ENCODE measurements around the gene HMX2. TPM values are rescaled to one million over a fixed set of nuclear protein-coding genes. Genes with fewer than 3 reads are reported as not detected.
A peak's percentile ranks its signal among the peaks of the same experiment; 100 is the strongest.

HMX2 gene
- total and polyA plus RNA-seq, 2 of the 13 experiments (the other 11 are each of a cell fraction or from before 2014, with no cell fraction given) = not detected

- Histone ChIP-seq H3K4me2 (ENCODE audit: low read depth, low read length) (no peak overlapping the region), H3K79me2 (ENCODE audit: insufficient read depth, low read length) (no peaks in the 10 kb centered on the region), H4K20me1 (ENCODE audit: insufficient read depth, low read length) (no peaks in the 10 kb centered on the region), H3K27me3 (ENCODE audit: control insufficient read depth in 1 of 2, insufficient read depth in 2 of 2, low read length in 2 of 2) (no peaks in the 10 kb centered on the region), H3K9me3 (ENCODE audit: low read length) (no peaks in the 10 kb centered on the region), H3K4me1 (ENCODE audit: insufficient read depth, low read length) (peaks cover 9% of the 10 kb centered on the region), H2AFZ (ENCODE audit: low read length) (no peak overlapping the region), H3K36me3 (replicated peaks in 1 of 2; ENCODE audit: control insufficient read depth in 1 of 2, insufficient read depth in 2 of 2, low read length in 2 of 2) (peaks cover 1 to 9% of the 10 kb centered on the region in 2 experiments; a peak in 3 of 5 replicates), H3K9ac (ENCODE audit: insufficient read depth, low read depth, low read length) (no peak overlapping the region), H3K27ac (ENCODE audit: extremely low read length, insufficient read depth, low read length) (no peak overlapping the region), H3K4me3 (replicated peaks in 1 of 3; ENCODE audit: insufficient read depth in 1 of 3, low read depth in 2 of 3, low read length in 3 of 3) (no peak overlapping the region)
- intact Hi-C loops (cut with micrococcal nuclease; ENCODE audit: unreplicated experiment) (no loop called here), in situ Hi-C loops (cut with HindIII; ENCODE audit: extremely low pct_ligation_motif_present, low pct_unique_long_range_greater_than_20kb) (no loop called here)
- 58% methylated on average over 4 of the region's 4 CpGs for WGBS (ENCODE audit: low lambda C conversion rate)
- TF ChIP-seq MAFG (CRISPR knock-in tag; IDR thresholded peaks at IDR 0.05) (no peak), KLF15 (CRISPR knock-in tag; IDR thresholded peaks at IDR 0.05; ENCODE audit: borderline replicate concordance) (no peak), ZMYM3 (CRISPR knock-in tag; IDR thresholded peaks at IDR 0.05) (no peak), TAF15 (IDR thresholded peaks at IDR 0.05; ENCODE audit: low read depth, low read length, poor library complexity, severe bottlenecking) (no peak), ETV6 (CRISPR knock-in tag; conservative IDR thresholded peaks at IDR 0.05) (no peak), ZNF562 (CRISPR knock-in tag; IDR thresholded peaks at IDR 0.05; ENCODE audit: borderline replicate concordance) (no peak), MZF1 (CRISPR knock-in tag; IDR thresholded peaks at IDR 0.05; ENCODE audit: borderline replicate concordance) (no peak), ZNF276 (CRISPR knock-in tag; IDR thresholded peaks at IDR 0.05; ENCODE audit: low read depth) (no peak), CEBPB (IDR thresholded peaks at IDR 0.05; ENCODE audit: borderline replicate concordance, low read depth, low read length) (peak; percentile 77; the same call in 1 of the 2 replicates), TAF1 (CRISPR knock-in tag; IDR thresholded peaks at IDR 0.05) (no peak), RFXAP (CRISPR knock-in tag; IDR thresholded peaks at IDR 0.05; ENCODE audit: borderline replicate concordance) (no peak), HDAC6 (IDR thresholded peaks at IDR 0.05; ENCODE audit: low read depth, low read length) (no peak)
- TF ChIP-seq, protein P1, sequence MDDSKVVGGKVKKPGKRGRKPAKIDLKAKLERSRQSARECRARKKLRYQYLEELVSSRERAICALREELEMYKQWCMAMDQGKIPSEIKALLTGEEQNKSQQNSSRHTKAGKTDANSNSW (CRISPR knock-in tag; IDR thresholded peaks at IDR 0.05; ENCODE audit: borderline replicate concordance) = no peak
- TF ChIP-seq, protein P2, sequence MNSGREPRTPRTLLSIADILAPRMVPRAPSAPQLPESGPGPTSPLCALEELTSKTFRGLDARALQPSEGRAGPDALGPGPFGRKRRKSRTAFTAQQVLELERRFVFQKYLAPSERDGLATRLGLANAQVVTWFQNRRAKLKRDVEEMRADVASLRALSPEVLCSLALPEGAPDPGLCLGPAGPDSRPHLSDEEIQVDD (CRISPR knock-in tag; IDR thresholded peaks at IDR 0.05; ENCODE audit: borderline replicate concordance) = no peak
- TF ChIP-seq, protein P3, sequence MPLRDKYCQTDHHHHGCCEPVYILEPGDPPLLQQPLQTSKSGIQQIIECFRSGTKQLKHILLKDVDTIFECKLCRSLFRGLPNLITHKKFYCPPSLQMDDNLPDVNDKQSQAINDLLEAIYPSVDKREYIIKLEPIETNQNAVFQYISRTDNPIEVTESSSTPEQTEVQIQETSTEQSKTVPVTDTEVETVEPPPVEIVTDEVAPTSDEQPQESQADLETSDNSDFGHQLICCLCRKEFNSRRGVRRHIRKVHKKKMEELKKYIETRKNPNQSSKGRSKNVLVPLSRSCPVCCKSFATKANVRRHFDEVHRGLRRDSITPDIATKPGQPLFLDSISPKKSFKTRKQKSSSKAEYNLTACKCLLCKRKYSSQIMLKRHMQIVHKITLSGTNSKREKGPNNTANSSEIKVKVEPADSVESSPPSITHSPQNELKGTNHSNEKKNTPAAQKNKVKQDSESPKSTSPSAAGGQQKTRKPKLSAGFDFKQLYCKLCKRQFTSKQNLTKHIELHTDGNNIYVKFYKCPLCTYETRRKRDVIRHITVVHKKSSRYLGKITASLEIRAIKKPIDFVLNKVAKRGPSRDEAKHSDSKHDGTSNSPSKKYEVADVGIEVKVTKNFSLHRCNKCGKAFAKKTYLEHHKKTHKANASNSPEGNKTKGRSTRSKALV (CRISPR knock-in tag; IDR thresholded peaks at IDR 0.05) = no peak
- TF ChIP-seq, protein P4, sequence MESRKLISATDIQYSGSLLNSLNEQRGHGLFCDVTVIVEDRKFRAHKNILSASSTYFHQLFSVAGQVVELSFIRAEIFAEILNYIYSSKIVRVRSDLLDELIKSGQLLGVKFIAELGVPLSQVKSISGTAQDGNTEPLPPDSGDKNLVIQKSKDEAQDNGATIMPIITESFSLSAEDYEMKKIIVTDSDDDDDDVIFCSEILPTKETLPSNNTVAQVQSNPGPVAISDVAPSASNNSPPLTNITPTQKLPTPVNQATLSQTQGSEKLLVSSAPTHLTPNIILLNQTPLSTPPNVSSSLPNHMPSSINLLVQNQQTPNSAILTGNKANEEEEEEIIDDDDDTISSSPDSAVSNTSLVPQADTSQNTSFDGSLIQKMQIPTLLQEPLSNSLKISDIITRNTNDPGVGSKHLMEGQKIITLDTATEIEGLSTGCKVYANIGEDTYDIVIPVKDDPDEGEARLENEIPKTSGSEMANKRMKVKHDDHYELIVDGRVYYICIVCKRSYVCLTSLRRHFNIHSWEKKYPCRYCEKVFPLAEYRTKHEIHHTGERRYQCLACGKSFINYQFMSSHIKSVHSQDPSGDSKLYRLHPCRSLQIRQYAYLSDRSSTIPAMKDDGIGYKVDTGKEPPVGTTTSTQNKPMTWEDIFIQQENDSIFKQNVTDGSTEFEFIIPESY (CRISPR knock-in tag; IDR thresholded peaks at IDR 0.05) = 0 out of 2 replicates have a peak, but pooled peaks have one; percentile 33
- ChIA-PET CTCF (ENCODE audit: low intra/inter-chr PET ratio, low total read pairs) (no interaction called here), POLR2A (no interaction called here)
- ATAC-seq (no peak; the same call in 2 of the 3 replicates), FAIRE-seq (no peak), DNase-seq (ENCODE audit: low spot score) (peak; percentile 49)
- no TSS peak for BruUV-seq (replicated peaks)
Measured at GRCh38 chr10:123170961-123171360, 23.0 kb downstream of the HMX2 start.

All from HepG2 (cell line).